Activated CD8-positive, alpha-beta memory T cell treated with anti-CD3 and anti-CD28 coated beads for 48 hours (primary cell): ENCODE data around the gene PTPRN2.
"Not testable (repeated sequence)": the region's sequence is repeated elsewhere in the genome, so short reads cannot be mapped to it uniquely, and the experiment has no call there.

Source experiments
- DNase-seq, 3 experiments: peaks; one replicate each; pipeline ENCODE4 v3.0.0-alpha.2; 2020; ENCODE audit warnings: low read depth in 2 of 3, low spot score in 2 of 3

PTPRN2 gene

DNA sequence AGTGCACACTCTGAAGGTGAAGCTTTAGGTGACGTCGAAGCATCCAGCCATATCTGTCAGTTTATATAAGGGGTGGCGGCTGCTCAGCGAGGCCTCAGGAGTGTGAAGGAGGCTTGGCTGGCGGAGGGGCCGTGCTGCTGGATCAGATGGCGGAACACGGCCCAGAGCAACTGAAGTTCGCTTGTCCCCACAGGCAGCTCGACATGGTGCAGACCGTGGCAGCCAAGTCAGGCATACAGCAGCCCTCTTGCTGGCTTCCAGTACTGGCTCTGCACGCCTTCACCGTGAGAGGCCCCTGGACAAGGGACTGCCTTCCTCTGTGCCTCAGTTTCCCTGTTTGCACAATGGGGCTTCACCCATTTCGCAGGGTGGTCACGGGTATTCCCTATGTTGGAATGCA is 807.3 kb downstream of the PTPRN2 start:
- DNase-seq: no peak

DNA sequence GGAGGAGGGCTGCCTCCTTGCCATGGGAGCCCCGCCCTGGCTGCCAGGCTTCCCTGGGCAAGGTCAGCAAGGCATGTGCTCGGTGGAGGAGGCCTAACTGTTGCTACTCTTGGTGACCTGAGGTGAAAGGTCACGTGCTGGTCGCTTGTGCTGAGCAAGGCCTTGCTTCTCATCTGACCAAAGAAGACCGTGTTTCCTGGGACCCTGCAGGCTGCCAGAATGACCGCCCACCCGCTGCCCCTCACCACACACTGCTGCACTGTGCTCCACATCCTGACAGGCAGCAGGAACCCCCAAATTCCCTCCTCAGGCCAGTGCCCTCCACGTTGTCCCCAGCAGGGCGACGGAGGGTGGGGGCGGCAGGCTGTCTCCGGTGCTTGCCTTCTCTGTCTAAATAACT is 808.4 kb downstream of the PTPRN2 start:
- no peak for DNase-seq

DNA sequence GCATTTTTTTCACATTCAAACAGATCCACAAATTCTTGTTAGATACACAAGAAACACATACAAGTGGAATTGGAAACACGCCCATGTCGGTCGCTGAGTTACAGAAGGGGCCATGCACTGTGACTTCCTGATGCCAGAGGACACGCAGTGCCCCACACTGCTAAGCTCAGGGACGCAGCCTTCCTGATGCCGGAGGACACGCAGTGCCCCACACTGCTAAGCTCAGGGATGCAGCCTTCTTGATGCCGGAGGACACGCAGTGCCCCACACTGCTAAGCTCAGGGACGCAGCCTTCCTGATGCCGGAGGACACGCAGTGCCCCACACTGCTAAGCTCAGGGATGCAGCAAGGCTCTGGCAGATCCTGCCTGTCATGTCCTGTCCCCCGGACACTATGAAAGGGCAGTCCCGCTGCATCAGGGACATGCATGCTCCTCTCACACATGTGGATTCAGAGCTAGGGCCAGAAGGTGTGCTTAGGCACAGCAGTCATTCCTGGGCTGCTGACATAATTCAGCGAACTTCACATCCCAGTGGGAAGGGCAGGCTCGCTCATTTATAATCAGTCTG is 810.3 kb downstream of the PTPRN2 start:
- not testable (repeated sequence) for DNase-seq

DNA sequence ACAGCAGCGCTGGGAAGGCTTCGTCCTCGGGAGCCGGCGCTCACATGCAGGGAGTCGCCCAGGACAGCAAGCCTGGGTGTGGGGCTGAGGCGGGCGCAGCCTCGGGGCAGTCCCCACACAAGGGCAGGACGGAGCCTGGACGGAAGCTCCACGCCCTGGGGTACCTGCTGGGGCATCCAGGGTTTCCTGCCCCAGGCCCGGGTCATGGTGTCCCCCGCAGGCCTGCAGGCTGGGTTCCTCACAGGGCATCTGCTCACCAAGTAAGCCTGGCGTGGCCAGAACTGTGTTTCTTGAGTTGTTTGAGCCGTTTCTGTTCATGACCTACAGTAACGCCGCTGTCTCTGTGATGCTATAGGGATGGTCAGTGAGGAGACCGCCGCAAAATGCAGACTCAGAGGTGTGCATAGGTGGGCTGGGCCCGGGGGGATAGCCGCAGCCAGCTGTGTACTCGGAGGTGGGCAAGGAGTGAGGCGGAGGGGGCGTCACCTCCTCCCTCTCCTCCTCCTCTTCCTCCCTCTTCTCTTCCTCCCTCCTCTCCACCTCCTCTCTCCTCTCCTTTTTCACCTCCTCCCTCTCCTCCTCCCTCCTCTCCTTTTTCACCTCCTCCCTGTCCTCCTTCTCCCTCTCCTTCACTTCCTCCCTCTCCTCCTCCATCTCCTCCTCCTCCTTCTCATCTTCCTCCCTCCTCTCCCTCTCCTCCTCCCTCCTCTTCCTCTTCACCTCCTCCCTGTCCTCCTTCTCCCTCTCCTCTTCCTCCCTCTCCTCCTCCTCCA is 811.9 kb downstream of the PTPRN2 start:
- DNase-seq: no peak

DNA sequence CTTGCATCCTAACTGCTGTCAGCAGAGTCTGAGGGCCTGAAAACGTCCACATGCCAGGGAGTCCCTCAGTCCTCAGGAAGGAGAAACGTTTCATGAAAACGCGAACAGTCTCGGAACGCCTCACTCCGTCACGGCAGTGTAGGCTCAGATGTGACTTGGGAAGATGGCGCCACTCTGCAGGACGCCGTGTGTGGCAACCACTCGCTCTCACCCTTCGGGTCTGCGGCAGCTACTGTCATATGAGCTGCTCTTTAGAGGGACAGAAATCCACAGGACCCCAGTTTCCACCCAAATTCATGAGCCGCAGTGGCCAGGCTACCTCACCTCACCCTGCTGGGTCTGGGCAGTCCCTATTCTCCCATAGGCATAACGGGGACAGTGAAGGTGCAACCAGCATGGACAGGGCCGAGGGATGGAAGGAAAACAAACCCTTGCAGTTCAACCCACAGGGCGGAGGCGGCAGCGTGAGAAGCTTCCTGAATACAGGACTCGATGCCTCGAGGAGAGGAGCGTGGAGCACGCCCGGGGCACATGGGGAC is 812.5 kb downstream of the PTPRN2 start:
- no peak for DNase-seq

DNA sequence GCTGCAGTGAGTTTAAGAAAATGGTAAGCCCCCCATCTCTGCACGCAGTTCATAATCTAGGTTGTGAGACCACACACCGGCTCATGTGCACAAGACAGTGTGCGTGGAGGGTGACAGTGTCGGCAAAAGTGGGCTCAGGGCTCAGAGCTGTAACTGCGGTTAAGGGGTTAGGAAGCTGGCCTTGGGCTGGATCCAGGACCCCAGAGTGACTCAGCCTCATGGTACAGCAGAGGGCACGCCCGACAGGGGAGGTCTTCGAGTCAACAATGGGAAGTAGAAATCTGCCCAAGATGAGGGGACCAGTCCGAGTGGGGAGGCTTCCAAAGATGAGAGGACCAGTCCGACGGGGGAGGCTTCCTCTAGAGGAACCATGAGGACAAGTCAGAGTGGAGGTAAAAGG is 813.1 kb downstream of the PTPRN2 start:
- no peak for DNase-seq

DNA sequence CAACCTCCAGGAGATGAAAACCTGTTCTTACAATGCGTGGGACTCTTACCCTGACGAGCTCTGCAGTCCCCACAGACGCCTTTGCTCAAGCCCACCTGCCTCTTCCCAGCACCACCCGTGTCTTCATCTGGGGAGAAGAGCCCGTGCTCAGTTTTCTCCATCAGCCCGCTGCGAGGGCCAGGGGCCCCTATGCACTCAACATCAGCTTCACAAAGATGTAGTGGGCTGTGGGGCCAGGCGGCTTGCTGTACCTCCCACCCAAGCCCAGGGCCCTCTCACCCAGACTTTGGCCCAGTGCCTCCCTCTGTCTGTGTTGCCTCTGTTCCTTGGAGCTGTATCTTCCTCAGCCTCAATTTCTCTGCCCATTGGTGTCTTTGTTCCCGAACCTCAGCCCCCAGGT is 814.3 kb downstream of the PTPRN2 start:
- no peak for DNase-seq

DNA sequence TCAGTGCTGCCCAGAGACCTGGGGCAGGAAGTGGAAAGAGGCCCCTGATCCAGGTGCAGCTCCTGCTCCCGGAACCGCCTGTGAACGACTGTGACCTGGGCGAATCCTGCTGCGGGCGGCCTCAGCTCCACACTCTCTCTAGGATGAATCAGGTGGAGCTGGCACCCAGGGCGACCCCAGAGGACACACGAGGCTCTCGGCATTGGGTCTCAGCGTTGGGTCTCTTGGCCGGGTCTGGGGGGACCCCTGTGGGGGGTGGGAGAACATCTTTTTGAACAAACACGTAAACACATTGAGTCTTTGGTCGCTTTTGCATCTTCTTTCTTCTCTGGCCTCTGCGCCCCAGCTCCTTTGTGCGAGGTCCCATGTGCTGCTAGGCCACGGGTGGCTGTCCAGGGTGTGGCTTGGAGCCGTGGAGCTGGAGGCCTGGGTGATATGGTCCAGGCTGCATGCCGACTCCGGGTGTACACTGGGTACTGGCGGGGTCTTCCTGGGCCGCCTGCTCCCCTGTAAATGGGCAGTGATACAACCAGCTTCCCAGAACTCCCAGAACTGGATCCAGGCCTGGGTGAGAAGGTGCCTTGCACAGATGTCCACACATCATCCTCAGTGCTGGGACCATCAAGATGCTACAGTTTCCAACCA is 815.0 kb downstream of the PTPRN2 start:
- no peak for DNase-seq

DNA sequence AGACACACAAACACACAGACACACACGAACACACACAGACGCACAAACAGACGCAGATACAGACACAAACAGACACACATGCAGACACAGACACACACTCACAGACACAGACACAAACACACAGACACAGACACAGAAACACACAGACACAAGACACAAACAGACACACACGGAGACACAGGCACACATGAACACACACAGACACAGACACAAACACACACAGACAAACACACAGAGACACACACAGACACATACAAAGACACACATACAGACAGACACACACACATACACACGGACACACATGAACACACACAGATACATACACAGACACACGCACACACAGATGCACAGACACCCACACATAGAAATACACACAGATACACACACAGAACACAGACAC is 815.9 kb downstream of the PTPRN2 start:
- DNase-seq: no peak

DNA sequence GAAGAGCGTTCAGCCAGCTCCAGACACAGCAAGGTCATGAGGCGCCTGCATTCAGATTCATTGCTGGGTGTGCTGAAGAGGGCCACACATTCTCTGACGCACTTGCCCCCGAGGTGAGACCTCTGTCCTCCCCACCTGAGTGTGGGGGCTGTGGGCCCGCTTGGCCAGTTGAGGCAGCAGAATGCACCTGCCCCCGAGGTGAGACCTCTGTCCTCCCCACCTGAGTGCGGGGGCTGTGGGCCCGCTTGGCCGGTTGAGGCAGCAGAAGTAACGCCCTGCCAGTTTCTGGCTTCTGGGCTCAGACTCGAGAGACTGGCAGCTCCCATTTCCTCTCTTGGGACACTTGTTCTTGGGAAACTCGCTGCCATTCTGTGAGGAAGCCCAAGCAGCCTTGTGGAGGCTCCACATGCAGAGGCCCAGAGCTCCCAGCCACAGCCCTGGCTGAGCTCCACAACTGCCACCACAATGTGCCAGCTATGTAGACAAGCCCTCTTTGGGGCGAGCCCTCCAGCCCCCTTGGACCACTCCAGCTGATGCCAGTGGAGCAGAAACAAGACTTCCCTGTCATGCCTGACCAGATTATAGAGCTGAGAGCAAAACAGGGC is 816.8 kb downstream of the PTPRN2 start:
- DNase-seq: no peak

DNA sequence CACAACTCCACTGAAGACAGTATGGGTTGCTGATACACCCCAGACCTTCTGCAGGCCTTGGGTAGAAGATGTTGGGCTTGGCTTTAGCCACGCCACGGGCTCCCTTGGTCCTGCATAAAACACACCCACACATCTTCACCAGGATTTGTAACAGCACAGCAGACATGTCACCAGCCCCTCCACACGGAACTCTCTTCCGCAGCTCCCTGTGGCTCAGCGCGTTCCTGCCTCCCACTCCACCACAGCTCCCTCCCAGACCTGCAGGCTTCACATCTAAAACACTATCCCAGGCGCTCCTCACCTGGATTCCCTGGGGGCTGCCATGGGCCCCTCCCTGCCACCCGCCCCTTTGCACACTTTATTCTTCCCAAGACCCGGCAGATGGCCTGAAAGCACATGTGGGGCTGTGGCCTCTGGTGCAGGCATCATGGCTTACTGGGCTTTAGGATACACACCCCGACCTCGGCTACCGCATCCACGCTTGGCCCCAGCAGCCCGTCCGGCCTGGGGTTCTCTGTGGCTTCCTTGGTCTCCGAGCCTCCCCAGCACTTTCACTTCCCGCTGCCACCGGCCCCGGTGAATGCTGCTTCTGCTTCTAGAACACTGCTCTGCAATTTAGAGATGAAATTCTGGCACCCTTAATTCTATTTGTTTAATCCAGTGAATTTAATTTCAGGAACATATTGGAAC is 818.0 kb downstream of the PTPRN2 start:
- DNase-seq: no peak

DNA sequence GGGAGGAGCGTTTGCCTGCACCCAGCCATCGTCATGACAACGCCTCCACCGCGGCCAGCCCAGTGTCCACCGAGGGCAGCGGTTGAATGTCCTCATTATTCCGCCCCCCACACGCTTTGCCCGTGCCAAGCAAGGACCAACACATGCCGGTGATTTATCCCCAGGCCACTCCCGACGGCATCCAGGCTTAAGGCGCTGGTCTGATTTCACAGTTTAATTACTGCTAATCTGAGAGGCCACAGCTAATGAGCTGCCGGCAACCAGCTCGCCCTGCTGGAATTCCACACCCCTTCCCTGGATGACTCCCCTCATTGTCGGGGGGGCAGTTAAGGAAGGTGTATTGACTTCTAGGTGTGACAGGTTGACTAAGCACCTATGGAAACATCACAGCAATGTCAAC is 818.5 kb downstream of the PTPRN2 start:
- no peak for DNase-seq

DNA sequence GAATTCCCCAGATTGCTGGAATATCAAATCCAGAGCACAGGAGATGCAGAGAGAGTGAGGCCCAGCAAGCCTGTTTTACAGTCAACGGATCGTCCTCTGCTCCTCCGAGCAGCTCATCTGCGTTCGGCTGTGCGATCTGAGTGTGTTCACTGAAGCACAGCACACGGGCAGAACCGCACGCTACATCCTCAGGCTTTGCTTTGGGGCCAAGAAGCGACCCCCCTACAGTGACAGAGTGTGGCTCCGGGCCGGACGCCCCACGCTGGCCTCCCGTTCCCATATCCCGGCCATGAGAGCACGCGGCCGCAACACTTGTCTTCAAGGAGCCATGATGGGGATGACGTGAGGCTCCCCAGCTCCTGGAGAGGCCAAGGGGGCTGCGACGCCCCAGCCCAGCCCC is 819.4 kb downstream of the PTPRN2 start:
- no peak for DNase-seq

DNA sequence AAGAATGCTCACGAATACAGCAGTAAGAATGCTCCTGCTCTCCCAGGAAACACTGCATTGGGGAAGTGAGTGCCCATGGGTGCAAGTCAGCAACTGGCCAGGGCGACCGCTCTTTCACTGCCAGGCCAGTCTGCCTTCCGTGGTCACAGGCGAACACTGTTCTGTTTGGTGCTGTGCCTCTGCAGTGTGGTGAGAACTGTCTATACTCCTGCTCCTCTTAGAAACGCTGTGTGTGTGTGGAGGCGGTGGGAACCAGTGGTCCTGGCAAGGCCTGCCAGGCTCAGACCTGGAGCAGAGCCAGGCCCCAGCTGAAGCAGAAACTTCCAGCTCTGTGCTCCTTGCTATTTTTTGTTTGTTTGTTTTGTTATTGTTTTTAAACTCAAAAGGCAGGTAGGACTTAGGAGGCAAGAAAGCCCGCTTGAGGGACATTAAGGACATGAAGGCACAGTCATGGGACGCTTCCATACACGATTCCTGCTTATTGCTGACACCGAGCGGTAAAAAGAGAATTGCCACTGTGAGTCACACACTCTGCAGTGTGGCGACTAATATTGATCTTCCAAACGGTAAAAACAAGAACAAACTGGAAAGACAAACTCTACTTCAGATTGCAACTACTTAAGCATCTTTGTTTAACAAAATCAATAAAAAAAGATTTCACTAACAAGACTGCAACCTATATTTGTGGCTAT is 820.0 kb downstream of the PTPRN2 start:
- DNase-seq: no peak

DNA sequence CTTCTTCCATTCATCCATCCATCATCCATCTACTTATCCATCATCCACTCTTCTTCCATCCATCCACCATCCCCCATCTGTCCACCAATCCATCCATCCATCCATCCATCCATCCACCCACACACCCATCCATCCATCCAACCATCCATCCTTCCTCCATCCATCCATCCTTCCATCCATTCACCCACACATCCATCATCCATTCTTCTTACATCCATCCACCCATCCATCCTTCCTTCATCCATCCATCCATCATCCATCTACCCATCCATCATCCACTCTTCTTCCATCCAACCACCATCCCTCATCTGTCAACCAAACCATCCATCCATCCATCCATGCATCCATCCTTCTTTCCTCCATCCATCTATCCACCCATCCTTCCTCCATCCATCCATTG is 821.5 kb downstream of the PTPRN2 start:
- no peak for DNase-seq

DNA sequence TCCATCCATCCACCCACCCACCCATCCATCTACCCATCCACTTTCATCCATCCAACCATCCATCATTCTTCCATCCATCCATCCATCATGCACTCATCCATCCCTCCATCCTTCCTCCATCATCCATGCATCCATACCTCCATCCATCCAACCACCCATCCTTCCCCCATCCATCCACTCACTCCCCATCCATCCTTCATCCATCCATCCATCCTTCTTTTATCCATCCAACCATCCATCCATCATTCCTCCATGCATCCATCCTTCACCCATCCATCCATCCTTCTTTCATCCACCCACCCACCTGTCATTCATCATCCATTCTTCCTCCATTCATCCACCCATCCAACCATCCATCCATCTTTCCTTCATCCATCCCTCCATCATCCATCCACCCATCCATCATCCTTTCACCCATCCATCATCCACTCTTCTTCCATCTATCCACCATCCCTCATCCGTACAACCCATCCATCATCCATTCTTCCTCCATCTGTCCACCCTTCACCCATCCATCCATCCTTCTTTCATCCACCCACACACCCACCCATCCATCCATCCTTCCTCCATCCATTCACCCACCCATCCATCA is 822.6 kb downstream of the PTPRN2 start:
- no peak for DNase-seq

DNA sequence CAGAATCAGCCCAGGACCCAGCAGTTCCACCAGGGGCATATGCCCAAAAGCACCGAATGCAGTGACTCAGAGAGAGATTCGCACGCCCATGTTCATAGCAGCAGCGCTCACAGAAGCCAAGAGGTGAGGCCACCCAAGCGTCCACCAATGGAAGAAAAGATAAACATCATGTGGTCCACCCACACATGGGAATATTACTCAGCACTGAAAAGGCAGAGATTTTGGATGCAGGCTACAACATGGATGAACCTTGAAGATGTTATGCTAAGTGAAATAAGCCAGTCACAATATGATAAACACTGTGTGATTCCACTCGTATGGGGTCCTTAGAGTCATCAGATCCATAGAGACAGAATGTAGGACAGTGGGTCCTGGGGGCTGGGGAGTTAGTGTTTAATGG is 823.4 kb downstream of the PTPRN2 start:
- DNase-seq: no peak

DNA sequence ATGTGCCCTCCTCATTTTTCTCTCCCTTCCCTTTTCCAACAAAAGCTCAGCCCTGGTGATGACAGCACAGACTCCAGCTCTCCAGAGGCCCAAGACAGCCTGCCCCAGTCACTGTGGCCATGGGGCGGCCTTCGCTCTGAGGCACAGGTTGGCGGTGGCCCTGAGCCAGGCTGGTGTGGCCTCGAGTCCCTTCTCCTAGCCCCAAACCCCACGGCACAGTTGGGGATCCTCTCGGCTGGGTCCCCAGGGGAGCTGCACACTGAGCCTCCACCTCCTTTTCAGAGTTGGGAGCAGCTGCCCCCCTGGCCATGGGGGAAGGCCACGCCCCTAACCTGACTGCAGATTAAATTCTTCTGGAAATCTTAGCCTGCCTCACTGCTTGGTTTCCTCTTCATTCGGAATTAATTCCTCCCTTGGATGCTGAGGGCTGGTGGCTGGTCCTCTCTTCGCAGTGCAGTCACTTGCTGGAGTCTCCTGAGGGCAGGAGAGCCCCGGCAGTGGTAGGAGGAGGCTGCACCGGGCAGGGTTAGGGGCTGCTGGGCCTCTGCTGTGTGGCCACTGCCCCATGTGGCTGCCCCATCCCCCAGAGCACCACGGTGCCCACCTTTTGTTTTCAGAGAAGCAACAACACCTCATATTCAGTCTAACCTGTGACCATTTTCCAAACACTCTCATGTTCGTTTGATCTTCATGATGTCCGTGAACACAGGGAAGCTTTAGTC is 824.2 kb downstream of the PTPRN2 start:
- no peak for DNase-seq

DNA sequence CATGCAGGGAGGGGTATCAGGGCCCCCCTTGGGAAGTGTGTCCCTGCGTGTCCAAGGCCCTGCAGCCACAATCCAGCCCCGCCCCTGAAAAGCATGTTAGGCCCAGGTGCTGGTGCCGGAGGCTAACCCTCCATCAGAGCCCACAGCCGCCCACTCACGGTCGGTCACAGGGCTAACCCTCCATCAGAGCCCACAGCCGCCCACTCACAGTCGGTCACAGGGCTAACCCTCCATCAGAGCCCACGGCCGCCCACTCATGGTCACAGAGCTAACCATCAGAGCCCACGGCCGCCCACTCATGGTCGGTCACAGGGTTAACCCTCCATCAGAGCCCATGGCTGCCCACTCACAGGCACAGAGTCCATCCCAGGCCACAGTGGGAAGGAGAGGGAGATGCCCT is 824.8 kb downstream of the PTPRN2 start:
- DNase-seq: no peak
